ENCODE measurements around the gene FAM217A.

FAM217A gene

DNA sequence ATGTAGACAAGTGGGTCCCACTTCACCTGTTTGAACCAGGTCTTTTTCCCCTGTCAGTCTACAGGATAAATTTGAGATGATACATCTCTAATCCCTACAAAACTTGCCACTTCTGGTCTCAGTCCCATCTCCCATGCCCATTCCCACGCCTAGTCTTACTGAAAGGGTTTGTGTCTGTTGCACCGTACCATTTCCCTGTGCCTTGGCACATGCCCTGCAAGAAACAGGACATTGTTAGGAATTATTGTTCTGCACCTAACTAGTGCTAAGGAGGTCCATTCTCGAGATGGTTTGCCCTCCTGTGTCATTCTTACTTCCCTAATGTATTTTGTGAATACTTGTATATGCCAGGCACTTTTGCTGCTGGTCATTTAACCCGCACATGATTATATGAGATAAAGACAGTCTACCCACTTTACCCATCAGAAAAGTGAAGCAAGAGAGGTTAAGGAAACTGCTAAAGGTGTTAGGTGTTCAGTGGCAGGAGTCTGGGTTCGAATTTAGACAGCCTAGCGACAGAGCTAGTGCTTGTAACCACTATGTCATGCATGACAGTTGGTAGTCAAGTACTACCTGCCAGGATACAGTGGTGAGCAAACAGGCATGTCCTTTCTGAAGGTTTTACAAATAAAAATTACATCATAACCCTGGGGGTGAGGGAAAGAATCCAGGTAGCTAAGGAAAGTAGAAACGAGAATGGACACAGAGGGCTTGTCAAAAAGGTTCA, 12.7 kb downstream of the FAM217A start:
- H3K27ac ChIP-seq, result no peak overlapping the region

DNA sequence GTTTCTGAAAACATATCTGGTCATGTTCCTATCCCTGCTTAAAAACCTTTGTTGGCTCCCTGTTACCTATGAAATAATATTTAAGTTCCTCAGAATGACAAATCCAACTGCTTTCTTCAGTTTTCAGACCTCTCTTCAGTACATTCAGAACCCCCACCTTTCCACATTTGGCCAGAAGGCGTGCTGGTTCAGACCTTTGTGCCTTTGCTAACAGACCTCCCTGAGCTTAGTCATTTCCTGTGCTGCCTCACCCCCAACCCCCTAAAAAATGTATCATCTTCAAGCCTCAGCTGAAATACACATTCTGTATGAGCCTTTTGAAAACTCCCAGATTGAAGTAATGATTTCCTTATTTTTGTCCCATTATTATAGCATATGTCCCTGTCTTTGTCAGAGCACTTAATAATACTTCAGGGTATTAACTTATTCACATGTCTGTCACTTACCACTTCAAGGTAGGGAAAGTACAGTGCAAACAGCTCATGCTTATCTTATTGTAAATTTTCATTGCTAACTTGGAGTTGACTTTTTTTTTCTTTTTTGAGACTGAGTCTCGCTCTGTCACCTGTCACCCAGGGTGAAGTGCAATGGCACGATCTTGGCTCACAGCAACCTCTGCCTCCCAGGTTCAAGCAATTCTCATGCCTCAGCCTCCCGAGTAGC, 19.7 kb downstream of the FAM217A start:
- H3K27ac ChIP-seq, result no peak overlapping the region

More for the DNA sequence above, 12.7 kb downstream of the FAM217A start:
- no peaks in the 10 kb centered on the region for H3K4me1 ChIP-seq (ENCODE audit: control insufficient read depth in 1 of 2, insufficient read depth in 1 of 2, low read depth in 1 of 2, low read length in 1 of 2)
- H3K4me3 ChIP-seq (ENCODE audit: low read depth in 1 of 2, low read length in 1 of 2), result no peak overlapping the region
- TF ChIP-seq, protein P1, sequence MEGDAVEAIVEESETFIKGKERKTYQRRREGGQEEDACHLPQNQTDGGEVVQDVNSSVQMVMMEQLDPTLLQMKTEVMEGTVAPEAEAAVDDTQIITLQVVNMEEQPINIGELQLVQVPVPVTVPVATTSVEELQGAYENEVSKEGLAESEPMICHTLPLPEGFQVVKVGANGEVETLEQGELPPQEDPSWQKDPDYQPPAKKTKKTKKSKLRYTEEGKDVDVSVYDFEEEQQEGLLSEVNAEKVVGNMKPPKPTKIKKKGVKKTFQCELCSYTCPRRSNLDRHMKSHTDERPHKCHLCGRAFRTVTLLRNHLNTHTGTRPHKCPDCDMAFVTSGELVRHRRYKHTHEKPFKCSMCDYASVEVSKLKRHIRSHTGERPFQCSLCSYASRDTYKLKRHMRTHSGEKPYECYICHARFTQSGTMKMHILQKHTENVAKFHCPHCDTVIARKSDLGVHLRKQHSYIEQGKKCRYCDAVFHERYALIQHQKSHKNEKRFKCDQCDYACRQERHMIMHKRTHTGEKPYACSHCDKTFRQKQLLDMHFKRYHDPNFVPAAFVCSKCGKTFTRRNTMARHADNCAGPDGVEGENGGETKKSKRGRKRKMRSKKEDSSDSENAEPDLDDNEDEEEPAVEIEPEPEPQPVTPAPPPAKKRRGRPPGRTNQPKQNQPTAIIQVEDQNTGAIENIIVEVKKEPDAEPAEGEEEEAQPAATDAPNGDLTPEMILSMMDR (IDR thresholded peaks at IDR 0.05), result no peak
- H3K27me3 ChIP-seq, result no peaks in the 10 kb centered on the region
- peaks cover 51% of the 10 kb centered on the region for H3K36me3 ChIP-seq
- H3K9me3 ChIP-seq, result no peaks in the 10 kb centered on the region

DNA sequence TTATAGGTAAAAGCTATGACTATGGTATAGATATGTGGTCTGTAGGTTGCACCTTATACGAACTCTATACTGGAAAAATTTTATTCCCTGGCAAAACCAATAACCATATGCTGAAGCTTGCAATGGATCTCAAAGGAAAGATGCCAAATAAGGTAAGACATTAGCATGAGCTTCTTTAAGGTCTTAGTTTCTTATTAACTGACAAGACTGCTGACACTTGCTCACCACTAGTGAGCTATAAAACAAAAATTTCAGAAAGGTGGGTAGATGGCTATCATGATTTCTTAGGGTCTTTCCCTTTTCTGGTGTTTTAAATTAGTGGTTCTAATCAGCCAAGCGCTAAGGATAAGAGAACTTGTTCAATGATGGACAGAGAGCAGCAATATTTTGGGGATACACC, 21.9 kb downstream of the FAM217A start:
- H3K4me1 ChIP-seq (ENCODE audit: control insufficient read depth in 1 of 2, insufficient read depth in 1 of 2, low read depth in 1 of 2, low read length in 1 of 2), result no peaks in the 10 kb centered on the region
- no peaks in the 10 kb centered on the region for H3K27me3 ChIP-seq
- H3K36me3 ChIP-seq, result peaks cover 100% of the 10 kb centered on the region
- H3K9me3 ChIP-seq, result no peaks in the 10 kb centered on the region
- H3K27ac ChIP-seq, result no peak overlapping the region
- no peak overlapping the region for H3K4me3 ChIP-seq (ENCODE audit: low read depth in 1 of 2, low read length in 1 of 2)
- TF ChIP-seq, protein P1 (IDR thresholded peaks at IDR 0.05), result no peak

More for the DNA sequence above, 19.7 kb downstream of the FAM217A start:
- Histone ChIP-seq H3K27me3 (no peaks in the 10 kb centered on the region), H3K36me3 (peaks cover 99% of the 10 kb centered on the region), H3K4me1 (ENCODE audit: control insufficient read depth in 1 of 2, insufficient read depth in 1 of 2, low read depth in 1 of 2, low read length in 1 of 2) (no peaks in the 10 kb centered on the region), H3K4me3 (ENCODE audit: low read depth in 1 of 2, low read length in 1 of 2) (no peak overlapping the region), H3K9me3 (no peaks in the 10 kb centered on the region)
- TF ChIP-seq, protein P1 (IDR thresholded peaks at IDR 0.05), result no peak

DNA sequence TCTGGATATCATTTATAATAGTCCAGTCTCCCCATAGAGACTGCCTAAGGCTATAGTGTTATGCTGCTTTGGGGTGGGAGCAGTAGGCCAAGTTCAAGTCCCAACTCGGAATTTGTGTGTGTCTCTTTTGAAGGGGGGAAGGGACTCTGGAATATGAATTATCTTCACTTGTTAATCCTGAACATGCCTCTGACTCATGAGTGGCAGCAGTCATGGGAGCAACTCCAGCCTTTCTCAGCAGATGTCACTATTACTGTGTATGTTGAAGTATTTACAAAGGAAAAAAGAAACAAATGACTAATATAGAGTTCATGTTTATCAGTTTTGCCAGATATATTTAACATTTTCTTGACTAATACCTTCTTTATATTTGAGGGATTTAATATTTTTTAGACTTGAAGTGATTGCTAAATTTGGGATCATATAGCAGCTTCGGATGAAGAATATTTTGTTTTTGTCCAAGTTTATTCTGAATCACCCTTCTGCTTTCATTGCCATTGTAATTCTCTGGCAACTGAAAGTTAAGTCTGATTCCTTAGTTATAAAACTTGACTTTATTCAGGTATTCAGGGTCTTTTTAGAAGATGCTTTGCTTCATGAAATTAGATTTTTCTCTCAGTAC, 23.4 kb downstream of the FAM217A start:
- H3K9me3 ChIP-seq, result no peaks in the 10 kb centered on the region
- no peaks in the 10 kb centered on the region for H3K27me3 ChIP-seq
- H3K27ac ChIP-seq, result no peak overlapping the region
- TF ChIP-seq, protein P1 (IDR thresholded peaks at IDR 0.05), result no peak
- H3K4me1 ChIP-seq (ENCODE audit: control insufficient read depth in 1 of 2, insufficient read depth in 1 of 2, low read depth in 1 of 2, low read length in 1 of 2), result no peaks in the 10 kb centered on the region
- no peak overlapping the region for H3K4me3 ChIP-seq (ENCODE audit: low read depth in 1 of 2, low read length in 1 of 2)
- peaks cover 100% of the 10 kb centered on the region for H3K36me3 ChIP-seq

DNA sequence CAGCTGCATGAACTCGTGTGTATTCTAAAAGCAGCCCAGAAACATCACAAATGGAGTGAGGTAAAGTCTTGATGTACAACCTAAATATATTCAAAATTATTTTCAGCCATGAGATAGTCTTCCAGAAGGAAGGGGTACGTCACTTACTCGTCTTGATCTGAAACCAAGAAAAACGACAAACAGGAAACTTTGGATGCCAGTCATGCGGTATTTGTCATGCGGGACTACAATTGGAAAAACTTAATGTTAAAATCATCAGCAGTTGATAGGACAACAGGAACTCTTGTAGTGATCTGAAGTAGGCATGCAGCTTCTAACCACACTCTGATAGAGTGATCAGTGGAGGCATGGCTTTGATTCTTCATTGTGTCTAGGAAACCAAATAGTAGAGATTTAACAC, 29.7 kb downstream of the FAM217A start:
- no peaks in the 10 kb centered on the region for H3K9me3 ChIP-seq
- no peak overlapping the region for H3K27ac ChIP-seq
- TF ChIP-seq, protein P1 (IDR thresholded peaks at IDR 0.05), result no peak
- H3K27me3 ChIP-seq, result no peaks in the 10 kb centered on the region
- peaks cover 91% of the 10 kb centered on the region for H3K36me3 ChIP-seq
- no peak overlapping the region for H3K4me3 ChIP-seq (ENCODE audit: low read depth in 1 of 2, low read length in 1 of 2)
- no peaks in the 10 kb centered on the region for H3K4me1 ChIP-seq (ENCODE audit: control insufficient read depth in 1 of 2, insufficient read depth in 1 of 2, low read depth in 1 of 2, low read length in 1 of 2)

Measured in neutrophil (primary cell).